NCI-H2171 treated with DMSO at 0.1 percent for 48 hours (cell line): ENCODE measurements around the gene RAD52.
"Not testable (repeated sequence)": the region's sequence is repeated elsewhere in the genome, so short reads cannot be mapped to it uniquely, and the experiment has no call there.

ENCODE experiments used
- DNase-seq: peaks from one replicate; lab custom pipeline; 2025; lab: John Stamatoyannopoulos, UW

Gene RAD52

GRCh38 chr12:967641-968040, 18.1 kb upstream of the RAD52 start:
- no peak for DNase-seq

GRCh38 chr12:966724-967123, 17.2 kb upstream of the RAD52 start:
- DNase-seq, result no peak

- DNase-seq, result no peak
Measured at GRCh38 chr12:958588-959123, 9.2 kb upstream of the RAD52 start.

DNA sequence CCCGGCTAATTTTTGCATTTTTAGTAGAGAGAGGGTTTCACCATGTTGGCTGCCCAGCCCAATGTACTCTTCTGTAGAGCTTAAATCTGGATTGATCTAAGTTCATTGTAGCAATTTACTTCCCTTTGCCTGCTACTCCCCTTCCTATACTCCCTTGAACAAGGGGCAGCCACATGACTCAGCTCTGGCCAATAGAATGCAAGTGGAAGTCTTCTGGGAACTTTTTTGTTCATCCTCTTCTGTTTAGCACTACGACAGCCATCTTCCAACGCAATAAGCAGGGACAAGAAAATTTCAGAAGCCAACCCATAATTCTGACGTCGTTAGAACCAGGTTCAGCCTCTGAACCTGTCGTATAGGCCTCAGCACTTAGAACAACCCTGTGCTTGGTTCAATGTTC, 6.4 kb upstream of the RAD52 start:
- no peak for DNase-seq

GRCh38 chr12:954741-955140, 5.2 kb upstream of the RAD52 start:
- no peak for DNase-seq

DNA sequence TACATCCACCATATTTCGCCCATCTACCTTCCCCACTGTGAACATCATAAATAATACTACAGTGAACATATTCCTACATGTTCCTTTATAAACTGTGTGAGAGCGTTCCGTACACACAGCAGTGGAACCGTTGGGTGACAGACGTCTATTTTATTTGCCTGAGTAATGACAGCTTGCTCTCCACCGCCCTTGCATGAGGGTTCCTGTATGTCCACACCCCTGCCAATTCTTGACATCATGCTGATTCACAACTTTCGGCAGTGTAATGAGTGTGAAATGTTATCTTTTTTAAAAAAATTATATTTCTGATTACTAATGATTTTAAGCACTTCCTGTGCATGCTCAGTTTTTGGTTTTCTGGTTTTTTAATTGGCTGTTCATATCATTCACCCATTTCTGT, 4.3 kb upstream of the RAD52 start:
- DNase-seq, result peak; percentile 87

DNA sequence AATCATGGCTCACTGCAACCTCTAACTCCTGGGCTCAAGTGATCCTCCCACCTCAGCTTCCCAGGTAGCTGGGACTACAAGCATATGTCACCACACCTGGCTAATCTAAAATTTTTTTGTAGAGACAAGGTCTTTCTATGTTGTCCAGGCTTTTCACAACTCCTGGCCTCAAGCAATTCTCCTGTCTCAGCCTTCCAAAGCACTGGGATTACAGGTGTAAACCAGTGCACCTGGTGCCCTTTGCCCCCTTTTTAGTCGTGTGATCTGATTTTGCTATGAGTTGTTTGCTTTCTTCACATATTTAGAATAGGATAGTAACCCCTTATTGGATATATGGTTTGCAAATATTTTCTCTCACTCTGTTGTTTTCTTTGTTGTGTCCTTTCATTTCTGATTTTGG, 1.7 kb upstream of the RAD52 start:
- peak; percentile 65 for DNase-seq

DNA sequence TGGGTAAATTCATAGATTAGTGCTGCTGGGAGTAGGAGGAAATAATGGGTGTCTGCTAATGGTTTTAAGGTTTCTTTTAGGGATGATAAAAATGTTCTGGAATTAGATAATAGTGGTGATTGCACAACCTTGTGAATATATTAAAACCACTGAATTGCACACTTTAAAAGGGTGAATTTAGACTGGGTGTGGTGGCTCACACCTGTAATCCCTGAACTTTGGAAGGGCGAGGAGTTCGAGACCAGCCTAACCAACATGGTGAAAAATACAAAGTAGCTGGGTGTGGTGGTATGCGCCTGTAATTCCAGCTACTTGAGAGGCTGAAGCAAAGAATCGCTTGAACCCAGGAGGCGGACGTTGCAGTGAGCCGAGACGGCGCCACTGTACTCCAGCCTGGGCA, 1.3 kb downstream of the RAD52 start:
- no peak for DNase-seq

GRCh38 chr12:946631-947030, 2.9 kb downstream of the RAD52 start:
- DNase-seq, result no peak

DNA sequence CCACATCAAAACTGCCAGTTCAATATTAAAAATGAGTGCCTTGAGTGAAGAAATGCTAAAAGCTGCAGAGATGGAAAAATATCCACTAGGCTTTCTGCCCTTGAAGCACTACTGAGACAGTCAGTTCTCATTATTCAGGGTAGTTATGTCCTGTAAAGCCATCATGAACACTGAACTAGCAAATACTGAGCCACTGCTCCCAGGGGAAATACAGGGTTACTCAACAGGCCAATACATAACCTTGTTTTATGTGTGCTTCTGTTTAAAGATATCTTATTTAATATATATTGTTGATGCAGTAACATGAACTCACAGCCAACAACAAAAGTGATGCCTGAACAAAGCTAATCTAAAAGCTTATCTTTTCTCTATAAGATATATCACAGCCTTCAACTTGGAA, 3.3 kb downstream of the RAD52 start:
- no peak for DNase-seq

DNA sequence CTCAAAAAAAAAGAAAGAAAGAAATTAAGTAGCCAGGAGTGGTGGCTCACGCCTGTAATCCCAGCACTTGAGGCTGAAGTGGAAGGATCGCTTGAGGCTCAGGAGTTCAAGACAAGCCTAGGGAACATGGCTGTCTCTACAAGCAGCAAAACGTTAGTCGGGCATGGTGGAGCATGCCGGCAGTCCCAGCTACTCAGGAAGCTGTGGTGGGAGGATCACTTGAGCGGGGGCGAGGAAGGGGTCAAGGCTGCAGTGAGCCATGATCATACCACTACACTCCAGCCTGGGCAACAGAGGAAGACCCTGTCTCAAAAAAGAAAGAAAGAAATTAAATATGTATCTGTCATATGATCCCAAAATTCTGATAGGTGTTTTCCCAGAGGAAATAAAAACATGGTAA, 5.3 kb downstream of the RAD52 start:
- DNase-seq, result no peak

- no peak for DNase-seq
Measured at GRCh38 chr12:943051-943450, 6.4 kb downstream of the RAD52 start.

DNA sequence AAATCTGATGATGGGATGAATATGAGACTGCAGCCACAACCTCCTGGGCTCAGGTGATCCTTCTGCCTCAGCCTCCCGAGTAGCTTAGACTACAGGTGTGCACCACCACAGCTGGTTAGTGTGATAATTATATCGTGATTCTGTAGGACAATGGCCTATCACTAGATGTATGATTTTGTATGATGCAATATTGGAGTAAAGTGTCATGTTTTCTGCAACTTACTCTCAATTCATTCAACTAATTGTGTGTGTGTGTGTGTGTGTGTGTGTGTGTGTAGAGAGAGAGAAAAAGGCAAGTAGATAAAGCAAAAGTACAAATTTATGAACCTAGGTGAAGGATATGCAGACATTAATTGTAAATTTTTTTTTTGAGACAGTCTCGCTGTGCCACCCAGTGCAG, 10.7 kb downstream of the RAD52 start:
- DNase-seq, result no peak

DNA sequence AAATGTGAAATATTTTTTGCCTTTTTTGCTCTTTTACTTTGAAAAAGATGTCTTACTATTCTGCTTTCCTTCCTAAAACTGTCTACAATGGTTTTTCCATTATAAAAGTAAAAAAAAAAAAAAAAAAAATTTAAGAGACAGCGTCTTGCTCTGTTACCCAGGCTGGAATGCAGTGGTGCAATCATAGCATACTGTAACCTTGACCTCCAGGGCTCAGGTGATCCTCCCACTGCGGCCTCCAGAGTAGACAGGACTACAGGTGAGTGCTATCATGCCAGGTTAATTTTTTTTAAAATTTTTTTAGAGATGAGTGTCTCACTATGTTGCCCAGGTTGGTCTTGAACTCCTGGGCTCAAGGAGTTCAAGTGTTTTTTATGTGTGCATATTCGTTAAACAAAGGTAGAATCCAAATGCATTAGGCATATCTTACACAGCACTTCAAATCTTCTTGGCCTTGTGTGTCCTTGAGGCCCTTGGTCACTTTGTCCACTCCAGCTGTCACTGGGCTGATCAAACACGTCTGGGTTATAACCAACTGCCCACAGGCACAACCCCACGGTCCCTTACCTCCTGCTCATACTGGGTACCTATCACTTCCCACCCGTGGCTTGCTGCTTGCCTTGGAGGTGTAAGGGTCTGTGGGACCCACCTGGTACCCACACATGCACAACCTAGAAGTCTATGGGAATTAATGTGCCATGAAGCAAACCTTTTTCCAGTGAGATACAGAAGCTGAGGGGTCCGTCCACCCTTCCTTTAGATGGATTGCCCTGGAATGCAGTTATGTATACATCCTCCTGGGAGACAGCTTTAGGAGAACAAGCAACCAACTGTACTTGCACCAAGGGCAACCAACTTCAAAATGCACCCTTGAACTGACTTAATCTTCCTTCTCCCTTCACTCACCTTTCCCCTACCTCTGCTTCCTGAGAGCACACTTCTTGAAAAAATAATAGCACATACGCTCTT, 12.8 kb downstream of the RAD52 start:
- DNase-seq, result no peak

- DNase-seq, result not testable (repeated sequence)
Measured at GRCh38 chr12:935891-936290, 13.6 kb downstream of the RAD52 start.

DNA sequence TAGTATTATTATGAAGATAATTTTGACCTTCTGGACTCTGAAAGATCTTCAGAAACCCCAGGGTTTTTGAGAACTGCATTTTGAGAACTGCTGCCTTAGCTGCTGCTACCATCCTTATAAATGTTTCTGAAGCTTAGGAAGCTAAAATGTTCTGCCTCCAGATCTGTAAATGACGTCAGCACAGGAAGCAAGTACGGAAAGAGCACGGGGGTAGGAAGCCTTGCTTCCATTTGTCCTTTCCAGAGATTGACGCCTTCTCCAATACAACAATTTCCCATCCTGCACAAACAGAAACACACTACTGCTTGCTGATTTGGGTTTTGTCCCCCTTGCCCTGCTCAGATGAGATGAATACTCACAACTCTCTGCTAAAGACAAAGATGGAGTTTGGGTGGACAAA, 17.9 kb downstream of the RAD52 start:
- no peak for DNase-seq

DNA sequence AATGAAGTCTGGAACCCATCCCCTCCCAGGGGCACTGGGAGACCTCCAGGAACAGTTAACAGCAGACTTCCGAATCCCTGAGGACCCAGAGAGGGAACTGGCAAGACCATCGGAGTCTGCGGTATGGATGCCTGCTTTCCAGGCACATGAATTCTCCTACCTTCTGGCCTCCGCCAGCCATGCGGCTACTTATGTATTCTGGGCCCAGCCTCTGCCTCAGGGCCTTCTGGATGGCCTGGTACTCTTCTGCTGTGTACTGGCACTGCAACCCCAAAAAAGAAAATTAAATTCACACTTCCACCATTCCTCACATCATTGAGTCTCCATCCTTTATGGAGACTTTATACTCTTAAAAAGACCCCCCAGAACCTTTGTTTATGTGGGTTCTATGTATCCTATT, 18.4 kb downstream of the RAD52 start:
- no peak for DNase-seq

DNA sequence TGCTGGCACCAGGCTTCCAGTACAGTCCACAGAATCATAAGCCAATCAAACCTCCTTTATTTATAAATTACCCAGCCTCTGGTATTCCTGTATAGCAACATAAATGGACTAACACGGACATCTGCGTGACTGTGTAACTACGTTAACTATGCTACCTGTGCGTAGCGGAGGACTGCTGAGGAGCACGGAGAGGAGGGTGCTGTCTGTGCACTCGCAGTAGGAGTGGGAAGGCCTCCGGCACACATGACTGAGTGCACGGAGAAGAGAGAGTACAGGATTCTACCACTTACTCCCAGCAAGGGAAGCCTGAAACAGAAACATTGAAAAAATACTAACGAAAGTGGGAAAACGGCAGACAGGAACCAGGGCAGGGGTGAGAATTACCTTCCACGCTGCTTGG, 22.9 kb downstream of the RAD52 start:
- no peak for DNase-seq

DNA sequence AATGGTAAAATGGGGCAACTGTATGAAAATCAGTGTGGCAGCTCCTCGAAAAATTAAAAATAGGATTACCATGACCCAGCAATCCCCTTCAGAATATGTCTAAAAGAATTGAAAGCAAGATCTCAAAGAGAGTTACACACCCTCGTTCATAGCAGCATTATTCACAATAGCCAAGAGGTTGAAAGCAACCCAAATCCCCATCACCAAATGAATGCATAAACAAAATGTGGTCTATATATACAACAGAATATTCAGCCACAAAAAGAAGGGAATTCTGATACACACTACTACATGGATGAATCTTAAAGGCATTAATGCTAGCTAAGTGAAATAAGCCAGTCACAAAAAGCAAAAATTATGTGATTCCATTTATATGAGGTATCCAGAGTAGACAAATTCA, 27.2 kb downstream of the RAD52 start:
- no peak for DNase-seq

DNA sequence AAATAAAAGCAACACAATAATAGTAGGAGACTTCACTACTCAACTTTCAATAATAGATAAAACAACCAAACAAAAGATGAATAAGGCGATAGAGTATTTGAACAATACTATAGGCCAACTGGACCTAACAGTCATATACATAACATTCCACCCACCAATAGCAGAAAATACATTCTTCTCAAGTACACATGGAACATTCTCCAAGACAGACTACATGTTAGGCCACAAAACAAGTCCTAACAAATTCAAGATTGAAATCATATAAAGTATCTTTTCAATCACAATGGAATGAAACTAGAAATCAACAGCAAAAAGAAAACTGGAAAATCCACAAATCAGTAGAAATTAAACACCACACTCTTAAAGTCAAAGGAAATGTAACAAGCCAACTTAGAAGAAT, 28.8 kb downstream of the RAD52 start:
- no peak for DNase-seq

GRCh38 chr12:916712-917445, 32.6 kb downstream of the RAD52 start:
- no peak for DNase-seq

- no peak for DNase-seq
Measured at GRCh38 chr12:916240-916639, 33.3 kb downstream of the RAD52 start.

- no peak for DNase-seq
Measured at GRCh38 chr12:915090-915489, 34.4 kb downstream of the RAD52 start.
